HG02642 (cell line): ENCODE data around the gene VPREB3.

ENCODE experiments used
- ATAC-seq: cut with Tn5 transposase; IDR thresholded peaks from one replicate; pipeline ENCODE4 v1.9.1; 2021; ENCODE audit warnings: mild to moderate bottlenecking; ENCODE audit not compliant: unreplicated experiment, poor library complexity

The VPREB3 gene

DNA sequence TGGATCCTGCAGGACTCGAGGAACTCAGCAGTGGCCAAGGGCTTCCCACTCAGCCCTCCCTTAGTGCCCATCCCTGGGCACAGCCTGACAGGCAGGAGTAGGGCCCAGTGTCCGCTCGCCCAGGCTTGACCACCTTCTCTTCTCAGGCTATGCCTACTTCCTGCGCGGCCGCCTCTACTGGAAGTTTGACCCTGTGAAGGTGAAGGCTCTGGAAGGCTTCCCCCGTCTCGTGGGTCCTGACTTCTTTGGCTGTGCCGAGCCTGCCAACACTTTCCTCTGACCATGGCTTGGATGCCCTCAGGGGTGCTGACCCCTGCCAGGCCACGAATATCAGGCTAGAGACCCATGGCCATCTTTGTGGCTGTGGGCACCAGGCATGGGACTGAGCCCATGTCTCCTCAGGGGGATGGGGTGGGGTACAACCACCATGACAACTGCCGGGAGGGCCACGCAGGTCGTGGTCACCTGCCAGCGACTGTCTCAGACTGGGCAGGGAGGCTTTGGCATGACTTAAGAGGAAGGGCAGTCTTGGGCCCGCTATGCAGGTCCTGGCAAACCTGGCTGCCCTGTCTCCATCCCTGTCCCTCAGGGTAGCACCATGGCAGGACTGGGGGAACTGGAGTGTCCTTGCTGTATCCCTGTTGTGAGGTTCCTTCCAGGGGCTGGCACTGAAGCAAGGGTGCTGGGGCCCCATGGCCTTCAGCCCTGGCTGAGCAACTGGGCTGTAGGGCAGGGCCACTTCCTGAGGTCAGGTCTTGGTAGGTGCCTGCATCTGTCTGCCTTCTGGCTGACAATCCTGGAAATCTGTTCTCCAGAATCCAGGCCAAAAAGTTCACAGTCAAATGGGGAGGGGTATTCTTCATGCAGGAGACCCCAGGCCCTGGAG lies 29.3 kb upstream of the VPREB3 start:
- no peak for ATAC-seq

GRCh38 chr22:23782703-23783102 lies 28.5 kb upstream of the VPREB3 start:
- no peak for ATAC-seq

DNA sequence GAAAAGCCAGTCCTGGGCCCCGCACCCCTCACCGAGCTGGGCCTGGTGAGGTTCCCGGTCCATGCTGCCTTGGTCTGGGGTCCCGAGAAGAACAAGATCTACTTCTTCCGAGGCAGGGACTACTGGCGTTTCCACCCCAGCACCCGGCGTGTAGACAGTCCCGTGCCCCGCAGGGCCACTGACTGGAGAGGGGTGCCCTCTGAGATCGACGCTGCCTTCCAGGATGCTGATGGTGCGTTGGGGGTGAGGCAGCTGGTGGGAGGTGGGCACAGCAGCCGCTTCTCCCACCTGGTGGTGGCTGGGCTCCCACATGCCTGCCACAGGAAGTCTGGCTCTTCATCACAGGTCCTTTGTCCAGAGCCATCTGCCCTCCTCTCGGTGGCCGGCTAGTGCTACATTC lies 28.0 kb upstream of the VPREB3 start:
- ATAC-seq = no peak

- ATAC-seq = no peak
These were observed 27.4 kb upstream of the VPREB3 start for GRCh38 chr22:23781511-23782183.

DNA sequence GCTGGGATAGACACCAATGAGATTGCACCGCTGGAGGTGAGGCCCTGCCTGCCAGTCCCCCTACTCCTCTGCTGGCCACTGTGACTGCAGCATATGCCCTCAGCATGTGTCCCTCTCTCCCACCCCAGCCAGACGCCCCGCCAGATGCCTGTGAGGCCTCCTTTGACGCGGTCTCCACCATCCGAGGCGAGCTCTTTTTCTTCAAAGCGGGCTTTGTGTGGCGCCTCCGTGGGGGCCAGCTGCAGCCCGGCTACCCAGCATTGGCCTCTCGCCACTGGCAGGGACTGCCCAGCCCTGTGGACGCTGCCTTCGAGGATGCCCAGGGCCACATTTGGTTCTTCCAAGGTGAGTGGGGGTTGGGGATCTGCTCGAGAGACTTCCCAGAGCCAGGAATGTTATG lies 26.8 kb upstream of the VPREB3 start:
- no peak for ATAC-seq

DNA sequence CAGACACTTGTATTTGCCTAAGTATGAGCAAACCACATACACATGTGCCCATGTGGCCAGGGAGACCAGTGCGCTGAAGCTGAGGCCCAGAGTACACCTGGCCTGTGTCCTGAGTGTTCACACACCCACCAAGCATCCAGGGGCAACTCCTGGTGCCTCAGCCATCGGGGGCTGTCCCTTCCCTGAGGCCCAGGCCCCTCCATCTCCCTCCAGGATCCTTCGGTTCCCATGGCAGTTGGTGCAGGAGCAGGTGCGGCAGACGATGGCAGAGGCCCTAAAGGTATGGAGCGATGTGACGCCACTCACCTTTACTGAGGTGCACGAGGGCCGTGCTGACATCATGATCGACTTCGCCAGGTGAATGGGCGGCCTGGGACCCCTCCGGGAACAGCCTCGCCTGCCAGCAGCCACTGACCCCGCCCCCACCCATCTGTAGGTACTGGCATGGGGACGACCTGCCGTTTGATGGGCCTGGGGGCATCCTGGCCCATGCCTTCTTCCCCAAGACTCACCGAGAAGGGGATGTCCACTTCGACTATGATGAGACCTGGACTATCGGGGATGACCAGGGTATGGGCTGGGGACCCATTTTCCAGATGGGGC lies 26.0 kb upstream of the VPREB3 start:
- ATAC-seq = no peak

GRCh38 chr22:23779731-23780130 lies 25.5 kb upstream of the VPREB3 start:
- ATAC-seq = no peak

- ATAC-seq = no peak
These were observed 24.9 kb upstream of the VPREB3 start for GRCh38 chr22:23779083-23779482.

GRCh38 chr22:23778577-23778900 lies 24.3 kb upstream of the VPREB3 start:
- ATAC-seq = no peak

GRCh38 chr22:23777776-23778576 lies 23.8 kb upstream of the VPREB3 start:
- ATAC-seq = no peak

GRCh38 chr22:23775779-23776375 lies 21.7 kb upstream of the VPREB3 start:
- ATAC-seq = no peak

DNA sequence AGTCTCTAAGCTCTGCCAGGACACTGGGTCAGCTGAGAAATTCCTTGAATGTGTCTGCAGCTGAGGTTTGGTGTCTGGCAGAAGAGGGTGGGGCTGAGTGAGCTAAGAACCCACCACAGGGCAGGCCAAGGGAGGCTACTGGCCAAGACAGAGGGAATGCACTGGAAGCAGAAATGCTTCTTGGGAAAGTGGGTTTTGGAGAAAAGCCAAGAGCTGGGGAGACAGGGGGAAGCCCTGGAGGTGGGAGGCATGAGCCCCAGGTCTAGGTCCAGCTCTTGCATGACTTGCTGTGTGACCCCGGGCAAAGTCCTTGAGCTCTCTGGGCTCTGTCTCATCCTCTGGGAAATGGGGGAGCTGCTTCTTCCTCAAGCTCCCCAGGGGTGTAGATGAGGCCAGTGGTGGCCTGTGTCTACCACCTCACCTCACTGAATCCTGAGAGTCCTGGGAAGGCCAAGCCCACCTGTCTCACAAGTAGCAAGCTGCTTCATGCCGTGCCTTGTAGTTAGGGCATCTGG lies 20.8 kb upstream of the VPREB3 start:
- ATAC-seq = no peak

DNA sequence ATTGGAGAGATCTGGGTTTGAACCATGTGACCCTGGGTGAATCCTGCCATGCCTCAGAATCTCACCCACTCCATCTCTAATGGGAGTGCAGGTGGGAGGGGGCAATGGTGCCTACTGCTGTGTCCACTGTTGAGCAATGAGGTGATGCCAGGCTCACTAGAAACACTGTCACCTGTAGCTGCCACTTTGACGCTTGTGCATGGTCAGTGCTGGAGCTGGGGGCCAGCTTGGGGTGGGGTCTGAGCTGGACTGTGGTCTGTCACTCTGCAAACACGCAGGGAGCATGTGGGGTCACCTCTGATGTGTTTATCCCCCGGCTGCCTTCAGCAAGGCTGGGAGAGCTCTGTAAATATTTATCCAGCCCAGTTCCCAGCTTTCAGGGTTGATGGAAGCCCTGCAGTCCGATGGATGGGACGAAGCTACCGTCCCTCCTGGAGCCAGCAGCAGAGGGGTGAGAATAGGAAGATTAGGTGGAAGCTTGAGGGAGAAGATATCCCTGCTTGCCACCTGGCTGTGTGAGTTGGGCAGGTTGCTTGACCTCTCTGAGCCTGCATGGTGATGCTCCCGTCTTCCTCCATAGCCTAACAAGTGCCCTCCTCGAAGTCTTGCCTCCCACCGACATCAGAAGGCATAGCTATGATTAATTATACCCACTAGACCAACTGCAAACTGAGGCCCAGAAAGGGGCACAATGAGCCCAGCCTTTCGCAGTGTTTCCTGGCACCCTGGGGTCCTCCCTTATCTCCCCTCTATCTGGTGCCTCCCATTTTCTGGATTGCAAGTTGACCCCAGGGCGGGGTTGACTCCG lies 20.1 kb upstream of the VPREB3 start:
- ATAC-seq = no peak

DNA sequence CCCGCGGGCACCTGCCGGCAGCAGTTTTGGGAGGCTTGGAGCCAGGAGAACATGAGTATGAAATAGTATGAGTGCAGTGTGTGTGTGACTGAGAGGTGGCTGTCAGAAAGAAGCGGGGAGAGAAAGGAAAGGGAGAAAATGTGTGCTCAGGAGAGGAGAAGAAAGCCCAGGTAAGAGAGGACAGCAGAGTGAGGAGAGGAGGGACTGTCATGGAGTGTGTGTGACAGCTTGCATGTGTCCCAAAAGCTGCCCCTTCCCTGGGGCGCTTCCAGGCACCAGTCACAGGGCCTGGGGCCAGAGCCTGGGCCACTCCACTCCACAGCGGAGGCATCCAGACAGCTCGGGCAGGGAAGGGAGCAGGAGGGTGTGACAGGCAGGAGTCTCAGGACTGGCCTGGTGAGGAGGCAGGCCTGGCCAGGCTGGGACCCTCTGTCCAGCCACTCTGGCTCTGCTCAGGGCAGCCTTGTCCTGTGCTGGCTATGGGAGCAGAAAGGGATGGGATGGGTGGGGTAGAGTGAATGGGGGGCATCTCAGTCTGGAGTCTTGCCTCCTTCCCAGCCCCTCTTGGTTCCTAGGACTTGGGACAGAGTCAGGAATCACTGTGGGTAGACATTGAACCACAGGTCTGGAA lies 19.4 kb upstream of the VPREB3 start:
- no peak for ATAC-seq

GRCh38 chr22:23772649-23773473 lies 18.6 kb upstream of the VPREB3 start, which contains the start of gene MMP11:
Gene MMP11, plus strand, starts transcription at chr22:23772849. Its CDS starts 22 bp downstream, at chr22:23772871.
- ATAC-seq = no peak

DNA sequence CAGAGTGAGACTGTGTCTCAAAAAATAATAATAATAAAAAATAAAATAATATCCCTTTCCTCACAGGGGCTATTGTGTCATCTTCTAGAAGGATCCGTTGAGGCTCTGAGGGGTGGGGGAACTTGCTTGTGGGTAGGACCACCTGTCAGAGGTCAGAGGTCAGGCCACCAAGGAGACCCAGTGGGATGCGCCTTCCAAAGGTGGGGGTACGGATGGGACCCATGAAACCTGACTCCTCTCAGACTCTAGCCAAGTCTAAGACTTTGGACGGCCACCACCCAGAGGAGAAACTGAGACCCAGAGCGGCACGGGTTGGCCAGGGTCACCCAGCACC lies 18.1 kb upstream of the VPREB3 start:
- ATAC-seq = no peak

DNA sequence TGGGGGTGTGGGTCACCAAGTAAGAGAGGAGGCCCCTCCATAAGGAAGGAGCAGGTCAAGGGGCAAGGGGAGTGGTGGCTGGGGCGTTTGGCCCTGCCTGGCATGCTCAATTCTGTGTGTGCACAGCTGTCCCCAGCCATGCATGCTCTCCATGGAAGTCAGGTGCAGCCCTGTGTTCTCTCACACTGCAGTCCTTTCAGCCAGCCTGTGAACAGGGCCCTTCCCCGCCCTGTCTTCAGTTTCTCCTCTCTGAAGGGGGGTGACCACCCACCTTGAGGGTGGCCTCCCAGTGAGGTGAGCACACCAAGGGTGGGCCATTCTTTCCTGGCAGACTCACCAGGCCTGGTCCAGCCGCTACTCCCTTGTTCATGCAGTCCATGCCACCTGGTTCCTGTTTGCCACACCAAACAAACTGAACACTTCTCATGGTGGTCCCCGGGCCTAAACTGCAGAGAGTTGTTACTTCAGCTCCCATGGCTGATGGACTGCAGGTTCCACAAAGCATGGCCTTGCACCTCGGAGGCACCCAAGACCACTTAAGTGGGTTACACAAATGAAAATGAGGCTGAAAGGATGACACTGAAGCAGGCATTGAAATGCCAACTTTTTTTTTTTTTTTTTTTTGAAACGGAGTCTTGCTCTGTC lies 15.2 kb upstream of the VPREB3 start:
- no peak for ATAC-seq
